ENCODE measurements around the gene NOTO. TPM values are rescaled to one million over a fixed set of nuclear protein-coding genes. Genes with fewer than 3 reads are reported as not detected.

Gene NOTO, protein sequence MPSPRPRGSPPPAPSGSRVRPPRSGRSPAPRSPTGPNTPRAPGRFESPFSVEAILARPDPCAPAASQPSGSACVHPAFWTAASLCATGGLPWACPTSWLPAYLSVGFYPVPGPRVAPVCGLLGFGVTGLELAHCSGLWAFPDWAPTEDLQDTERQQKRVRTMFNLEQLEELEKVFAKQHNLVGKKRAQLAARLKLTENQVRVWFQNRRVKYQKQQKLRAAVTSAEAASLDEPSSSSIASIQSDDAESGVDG
- polyA plus RNA-seq (2013, experiment 1 of 2) = 0.01 TPM
- 0.01 TPM for polyA plus RNA-seq (2013, experiment 2 of 2)

DNA sequence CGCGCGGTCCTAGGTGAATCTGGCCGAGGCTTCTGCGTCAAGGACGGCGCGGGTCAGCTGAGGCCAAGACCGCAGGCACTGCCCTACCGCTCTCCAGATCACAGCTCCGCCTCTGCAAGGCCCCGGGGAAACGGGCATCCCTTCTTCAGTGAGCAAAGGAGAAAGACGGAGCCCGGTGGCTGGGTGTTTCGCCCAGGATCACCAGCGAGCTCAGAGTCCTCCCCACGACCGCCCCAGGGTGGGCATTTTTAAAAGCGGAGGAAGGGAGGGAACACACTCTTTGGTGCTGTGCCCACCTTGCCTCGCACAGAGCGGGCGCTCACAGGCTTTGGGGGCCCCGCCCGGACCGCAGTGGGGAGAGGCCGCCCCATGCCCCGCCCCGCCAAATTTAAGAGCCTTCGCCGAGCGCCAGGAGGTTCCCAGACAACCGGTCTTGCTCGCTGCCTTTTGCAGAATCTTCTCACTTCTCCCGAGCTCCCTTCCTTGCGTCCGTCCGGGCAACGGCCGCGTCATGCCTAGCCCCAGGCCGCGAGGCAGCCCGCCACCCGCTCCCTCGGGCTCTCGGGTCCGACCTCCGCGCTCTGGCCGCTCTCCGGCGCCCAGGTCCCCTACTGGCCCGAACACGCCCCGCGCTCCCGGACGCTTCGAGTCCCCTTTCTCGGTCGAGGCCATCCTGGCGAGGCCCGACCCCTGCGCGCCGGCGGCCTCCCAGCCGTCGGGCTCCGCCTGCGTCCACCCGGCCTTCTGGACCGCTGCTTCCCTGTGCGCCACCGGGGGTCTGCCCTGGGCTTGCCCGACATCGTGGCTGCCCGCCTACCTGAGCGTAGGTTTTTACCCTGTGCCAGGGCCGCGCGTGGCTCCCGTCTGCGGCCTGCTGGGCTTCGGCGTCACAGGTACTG is at the start of gene NOTO:
TSS of gene NOTO (plus strand) at position 419 of the 899 bp plus-strand sequence. CDS start at position 512, 93 bp downstream.
- H3K9me3 ChIP-seq (ENCODE audit: control insufficient read depth, low read length) = no peaks in the 10 kb centered on the region
- peak; percentile 53 for DNase-seq
- H2BK120ac ChIP-seq (ENCODE audit: low read depth, low read length) = no peak within 1 kb of the TSS
- H3K4ac ChIP-seq (ENCODE audit: low read depth in 1 of 2, low read length in 2 of 2) = no peak within 1 kb of the TSS
- no peak within 1 kb of the TSS for H2AK5ac ChIP-seq (ENCODE audit: low read length, severe bottlenecking)
- H3K4me3 ChIP-seq (ENCODE audit: insufficient read depth in 1 of 2, low read depth in 1 of 2, low read length in 2 of 2) = peak within 1 kb of the TSS; percentile 38 to 56
- peak within 1 kb of the TSS; percentile 57 for H4K8ac ChIP-seq (ENCODE audit: low read length)
- H3K9ac ChIP-seq (ENCODE audit: low read length) = no peak within 1 kb of the TSS
- no peak within 1 kb of the TSS for H2BK12ac ChIP-seq (ENCODE audit: low read length in 2 of 2)
- H3K36me3 ChIP-seq (ENCODE audit: control insufficient read depth in 1 of 2, insufficient read depth in 2 of 2, low read depth in 1 of 2, low read length in 2 of 2) = no peaks in the 10 kb centered on the region
- peak within 1 kb of the TSS; percentile 47 for H3K4me2 ChIP-seq (ENCODE audit: low read length, poor library complexity, severe bottlenecking)
- no peak within 1 kb of the TSS for H2BK5ac ChIP-seq (ENCODE audit: low read depth, low read length, poor library complexity, severe bottlenecking)
- no peak within 1 kb of the TSS for H2BK15ac ChIP-seq (ENCODE audit: low read depth, poor library complexity, severe bottlenecking)
- peaks cover 73 to 82% of the 10 kb centered on the region in 2 experiments for H3K27me3 ChIP-seq (ENCODE audit: control insufficient read depth in 1 of 2, insufficient read depth in 1 of 2, low read length in 2 of 2)
- no peak within 1 kb of the TSS for H4K91ac ChIP-seq (ENCODE audit: low read length)
- H3K18ac ChIP-seq (ENCODE audit: low read depth in 1 of 2, low read length in 2 of 2) = no peak within 1 kb of the TSS
- H3K4me1 ChIP-seq (ENCODE audit: control insufficient read depth, insufficient read depth, low read depth, low read length) = peaks cover 13% of the 10 kb centered on the region
- H3K23ac ChIP-seq (ENCODE audit: low read length in 2 of 2) = peak within 1 kb of the TSS in 1 of 2 experiments; percentile 89
- 3% methylated on average over 81 of the region's 87 CpGs for WGBS
- no peaks in the 10 kb centered on the region for H3K79me1 ChIP-seq (replicated peaks; ENCODE audit: low read length, poor library complexity, severe bottlenecking)
- no peak within 1 kb of the TSS for H2AFZ ChIP-seq (ENCODE audit: low read depth, low read length)
- no peak within 1 kb of the TSS for H3K14ac ChIP-seq (ENCODE audit: low read length in 2 of 2)
- H3K27ac ChIP-seq (ENCODE audit: low read length, poor library complexity, severe bottlenecking) = no peak within 1 kb of the TSS

DNA sequence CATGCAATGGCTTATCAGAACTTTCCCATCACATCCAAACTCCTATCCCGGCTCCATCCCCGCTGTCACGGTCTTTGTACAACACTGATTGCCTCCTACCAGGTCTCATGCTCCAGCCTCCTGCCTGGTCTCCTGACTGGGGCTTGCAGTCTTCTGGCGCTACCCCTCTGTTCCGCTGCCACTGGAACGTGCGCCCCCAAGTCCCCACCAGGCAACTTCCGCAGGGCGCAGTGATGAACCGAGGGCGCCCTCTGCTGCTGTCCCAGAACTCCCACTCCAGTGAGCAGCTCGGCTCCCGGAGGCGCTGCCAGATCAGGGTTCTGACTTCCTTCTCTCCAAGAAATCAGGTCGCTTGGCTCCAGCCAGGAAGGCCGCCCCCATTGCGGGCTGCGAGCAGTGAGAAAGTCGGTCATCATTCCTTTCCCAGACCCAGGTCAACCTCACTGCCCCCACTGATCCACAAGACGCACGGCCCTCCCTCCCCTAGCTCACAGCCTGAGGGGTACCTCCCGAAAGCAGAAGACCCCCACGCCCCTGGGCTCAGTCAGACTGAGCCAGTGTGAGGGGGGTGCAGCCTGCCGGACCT is 45.7 kb upstream of the NOTO start:
- Histone ChIP-seq H3K4me1 (ENCODE audit: control insufficient read depth, insufficient read depth, low read depth, low read length) (peaks cover 8% of the 10 kb centered on the region), H3K9ac (ENCODE audit: low read length) (peak overlapping the region; percentile 34), H4K91ac (ENCODE audit: low read length) (no peak overlapping the region), H3K14ac (ENCODE audit: low read length in 2 of 2) (no peak overlapping the region), H2BK5ac (ENCODE audit: low read depth, low read length, poor library complexity, severe bottlenecking) (no peak overlapping the region), H3K9me3 (ENCODE audit: control insufficient read depth, low read length) (no peaks in the 10 kb centered on the region), H3K79me1 (replicated peaks; ENCODE audit: low read length, poor library complexity, severe bottlenecking) (no peaks in the 10 kb centered on the region), H2BK12ac (ENCODE audit: low read length in 2 of 2) (no peak overlapping the region), H3K27me3 (ENCODE audit: control insufficient read depth in 1 of 2, insufficient read depth in 1 of 2, low read length in 2 of 2) (peaks cover 14 to 22% of the 10 kb centered on the region in 2 experiments), H3K4ac (ENCODE audit: low read depth in 1 of 2, low read length in 2 of 2) (peak overlapping the region in 1 of 2 experiments; percentile 24), H3K27ac (ENCODE audit: low read length, poor library complexity, severe bottlenecking) (no peak overlapping the region), H3K18ac (ENCODE audit: low read depth in 1 of 2, low read length in 2 of 2) (no peak overlapping the region), H2AFZ (ENCODE audit: low read depth, low read length) (peak overlapping the region; percentile 8), H2BK15ac (ENCODE audit: low read depth, poor library complexity, severe bottlenecking) (no peak overlapping the region), H3K36me3 (ENCODE audit: control insufficient read depth in 1 of 2, insufficient read depth in 2 of 2, low read depth in 1 of 2, low read length in 2 of 2) (no peaks in the 10 kb centered on the region), H3K4me3 (ENCODE audit: insufficient read depth in 1 of 2, low read depth in 1 of 2, low read length in 2 of 2) (peak overlapping the region in 1 of 2 experiments; percentile 71), H3K23ac (ENCODE audit: low read length in 2 of 2) (no peak overlapping the region), H2BK120ac (ENCODE audit: low read depth, low read length) (no peak overlapping the region), H2AK5ac (ENCODE audit: low read length, severe bottlenecking) (no peak overlapping the region), H3K4me2 (ENCODE audit: low read length, poor library complexity, severe bottlenecking) (peak overlapping the region; percentile 40), H4K8ac (ENCODE audit: low read length) (peak overlapping the region; percentile 27)
- WGBS = 14% methylated on average over 24 of the region's 24 CpGs
- peak; percentile 60 for DNase-seq

DNA sequence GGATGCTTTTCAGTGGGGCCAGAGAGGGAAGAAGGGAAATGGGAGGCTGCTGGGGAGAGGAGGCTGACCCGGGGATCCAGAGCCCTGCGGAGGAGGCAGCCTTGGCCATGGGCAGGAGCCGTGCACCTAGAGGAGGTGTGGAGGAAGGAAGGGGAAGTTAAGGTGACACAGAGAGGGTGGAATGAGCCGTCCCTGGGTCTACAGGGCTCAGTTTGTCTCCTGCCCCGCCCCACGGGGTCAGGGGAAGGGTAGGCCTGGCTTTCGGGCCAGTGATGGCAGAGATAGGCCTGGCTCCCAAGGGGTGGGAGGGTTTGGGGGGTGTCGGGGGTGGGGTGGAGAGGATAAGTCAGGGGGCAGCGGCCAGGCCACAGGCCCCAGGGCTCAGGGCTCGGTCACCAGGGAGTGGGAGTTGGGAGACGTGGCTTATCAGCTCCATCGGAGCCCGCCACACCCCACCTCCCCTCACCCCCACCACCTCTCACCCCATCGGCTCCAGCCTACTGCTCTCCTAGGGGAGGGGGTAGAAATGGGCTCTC is 39.5 kb upstream of the NOTO start:
- Histone ChIP-seq H3K9me3 (ENCODE audit: control insufficient read depth, low read length) (no peaks in the 10 kb centered on the region), H3K4ac (ENCODE audit: low read depth in 1 of 2, low read length in 2 of 2) (no peak overlapping the region), H3K18ac (ENCODE audit: low read depth in 1 of 2, low read length in 2 of 2) (no peak overlapping the region), H2BK12ac (ENCODE audit: low read length in 2 of 2) (no peak overlapping the region), H3K14ac (ENCODE audit: low read length in 2 of 2) (no peak overlapping the region), H3K4me2 (ENCODE audit: low read length, poor library complexity, severe bottlenecking) (no peak overlapping the region), H2BK120ac (ENCODE audit: low read depth, low read length) (no peak overlapping the region), H3K27ac (ENCODE audit: low read length, poor library complexity, severe bottlenecking) (no peak overlapping the region), H3K9ac (ENCODE audit: low read length) (no peak overlapping the region), H4K91ac (ENCODE audit: low read length) (no peak overlapping the region), H3K4me1 (ENCODE audit: control insufficient read depth, insufficient read depth, low read depth, low read length) (no peaks in the 10 kb centered on the region), H2AK5ac (ENCODE audit: low read length, severe bottlenecking) (no peak overlapping the region), H2BK15ac (ENCODE audit: low read depth, poor library complexity, severe bottlenecking) (no peak overlapping the region), H3K27me3 (ENCODE audit: control insufficient read depth in 1 of 2, insufficient read depth in 1 of 2, low read length in 2 of 2) (peaks cover 2 to 18% of the 10 kb centered on the region in 2 experiments), H3K4me3 (ENCODE audit: insufficient read depth in 1 of 2, low read depth in 1 of 2, low read length in 2 of 2) (no peak overlapping the region), H3K79me1 (replicated peaks; ENCODE audit: low read length, poor library complexity, severe bottlenecking) (no peaks in the 10 kb centered on the region), H4K8ac (ENCODE audit: low read length) (no peak overlapping the region), H2BK5ac (ENCODE audit: low read depth, low read length, poor library complexity, severe bottlenecking) (no peak overlapping the region), H2AFZ (ENCODE audit: low read depth, low read length) (no peak overlapping the region), H3K23ac (ENCODE audit: low read length in 2 of 2) (no peak overlapping the region), H3K36me3 (ENCODE audit: control insufficient read depth in 1 of 2, insufficient read depth in 2 of 2, low read depth in 1 of 2, low read length in 2 of 2) (no peaks in the 10 kb centered on the region)
- WGBS = 72% methylated on average over 7 of the region's 14 CpGs
- DNase-seq = no peak
